Pons (tissue), 1 donor: ENCODE measurements around the gene PPM1F.
"Not testable (repeated sequence)": the region's sequence is repeated elsewhere in the genome, so short reads cannot be mapped to it uniquely, and the experiment has no call there.

Experiments
- DNase-seq: peaks from one replicate; pipeline ENCODE4 v3.0.0-alpha.2; 2016; ENCODE audit warnings: low spot score

PPM1F gene

GRCh38 chr22:21894799-21895198, 57.8 kb downstream of the PPM1F start:
- no peak for DNase-seq

- DNase-seq: no peak
Observed at GRCh38 chr22:21889251-21889990, 63.2 kb downstream of the PPM1F start.

- DNase-seq: no peak
Observed at GRCh38 chr22:21887841-21888240, 64.8 kb downstream of the PPM1F start.

GRCh38 chr22:21883930-21884329, 68.7 kb downstream of the PPM1F start:
- DNase-seq: not testable (repeated sequence)

- DNase-seq: not testable (repeated sequence)
Observed at GRCh38 chr22:21882754-21883333, 69.8 kb downstream of the PPM1F start.

GRCh38 chr22:21881841-21882753, 70.6 kb downstream of the PPM1F start:
- no peak for DNase-seq

- DNase-seq: no peak
Observed at GRCh38 chr22:21876486-21877176, 76.0 kb downstream of the PPM1F start.

- not testable (repeated sequence) for DNase-seq
Observed at GRCh38 chr22:21874953-21875352, 77.7 kb downstream of the PPM1F start.

- DNase-seq: no peak
Observed at GRCh38 chr22:21873619-21874018, 79.0 kb downstream of the PPM1F start.

GRCh38 chr22:21872741-21873140, 79.9 kb downstream of the PPM1F start:
- not testable (repeated sequence) for DNase-seq
